SK-N-SH treated with all-trans-retinoic acid at 6 μM for 48 hours (cell line): ENCODE measurements around the gene CNNM3.

Experiments
- ATAC-seq: fragments of 200-7000 bp; cut with Tn5 transposase; 3 replicates; pipeline ENCODE4 v1.9.1; 2020; ENCODE audit warnings: mild to moderate bottlenecking, moderate library complexity
- ARNTL ChIP-seq: fragments of 450-650 bp; formaldehyde crosslinking; IDR thresholded peaks from 2 replicates; pipeline ENCODE4 v1.5.0; 2020; ENCODE audit warnings: low read depth, mild to moderate bottlenecking, moderate library complexity, borderline replicate concordance
- BACH2 ChIP-seq: fragments of 250-450 bp; sonication (Bioruptor Pico); IDR thresholded peaks from 2 replicates; pipeline ENCODE4 v1.9.0; 2021; ENCODE audit warnings: mild to moderate bottlenecking, borderline replicate concordance
- ESRRG ChIP-seq: fragments of 250-450 bp; sonication (Bioruptor Pico); IDR thresholded peaks from 2 replicates; pipeline ENCODE4 v1.6.1; 2021; ENCODE audit warnings: mild to moderate bottlenecking
- GLIS3 ChIP-seq: fragments of 250-450 bp; sonication (Bioruptor Pico); IDR thresholded peaks from 2 replicates; pipeline ENCODE4 v1.5.0; 2020; ENCODE audit warnings: mild to moderate bottlenecking, moderate library complexity
- ISL1 ChIP-seq: fragments of 250-450 bp; sonication (Bioruptor Pico); IDR thresholded peaks from 2 replicates; pipeline ENCODE4 v2.1.2; 2022; ENCODE audit warnings: mild to moderate bottlenecking, moderate library complexity
- OSR1 ChIP-seq: fragments of 250-450 bp; sonication (Bioruptor Pico); IDR thresholded peaks from 2 replicates; pipeline ENCODE4 v1.8.0; 2022; ENCODE audit warnings: moderate library complexity, mild to moderate bottlenecking, inconsistent platforms
- RARB ChIP-seq: fragments of 250-450 bp; sonication (Bioruptor Pico); IDR thresholded peaks from 2 replicates; pipeline ENCODE4 v1.8.0; 2021; ENCODE audit warnings: mild to moderate bottlenecking, moderate library complexity
- SNAI2 ChIP-seq: fragments of 250-450 bp; sonication (Bioruptor Pico); IDR thresholded peaks from 2 replicates; pipeline ENCODE4 v1.5.0; 2020; ENCODE audit warnings: mild to moderate bottlenecking, moderate library complexity
- TCF4 ChIP-seq: fragments of 250-450 bp; sonication (Bioruptor Pico); IDR thresholded peaks from 2 replicates; pipeline ENCODE4 v1.8.0; 2021; ENCODE audit warnings: mild to moderate bottlenecking, moderate library complexity, borderline replicate concordance
- TOX ChIP-seq: fragments of 250-450 bp; sonication (Bioruptor Pico); IDR thresholded peaks from 2 replicates; pipeline ENCODE4 v1.8.0; 2021; ENCODE audit warnings: mild to moderate bottlenecking, moderate library complexity, borderline replicate concordance
- ZC3H10 ChIP-seq: fragments of 250-450 bp; sonication (Bioruptor Pico); IDR thresholded peaks from 2 replicates; pipeline ENCODE4 v1.5.1; 2021; ENCODE audit warnings: mild to moderate bottlenecking, moderate library complexity
- ZFP3 ChIP-seq: fragments of 250-450 bp; sonication (Bioruptor Pico); IDR thresholded peaks from 2 replicates; pipeline ENCODE4 v1.5.0; 2020; ENCODE audit warnings: mild to moderate bottlenecking, moderate library complexity
- ZFP30 ChIP-seq: fragments of 450-650 bp; formaldehyde crosslinking; IDR thresholded peaks from 2 replicates; pipeline ENCODE4 v1.5.0; 2022; ENCODE audit warnings: mild to moderate bottlenecking, moderate library complexity
- ZNF70 ChIP-seq: fragments of 450-650 bp; formaldehyde crosslinking; IDR thresholded peaks from 2 replicates; pipeline ENCODE4 v1.5.0; 2020; ENCODE audit warnings: mild to moderate bottlenecking, moderate library complexity
- TF ChIP-seq, protein P1 (sequence below): fragments of 250-450 bp; sonication (Bioruptor Pico); IDR thresholded peaks from 2 replicates; pipeline ENCODE4 v1.5.1; 2020; ENCODE audit warnings: low read depth, mild to moderate bottlenecking, moderate library complexity
- TF ChIP-seq, protein P2 (sequence below): fragments of 250-450 bp; sonication (Bioruptor Pico); IDR thresholded peaks from 2 replicates; pipeline ENCODE4 v1.5.0; 2020; ENCODE audit warnings: mild to moderate bottlenecking, moderate library complexity
- TF ChIP-seq, protein P3 (sequence below): fragments of 250-450 bp; sonication (Bioruptor Pico); IDR thresholded peaks from 2 replicates; pipeline ENCODE4 v1.5.1; 2021; ENCODE audit warnings: mild to moderate bottlenecking, moderate library complexity
- TF ChIP-seq, protein P4 (sequence below): fragments of 250-450 bp; sonication (Bioruptor Pico); IDR thresholded peaks from 2 replicates; pipeline ENCODE4 v1.8.0; 2021; ENCODE audit warnings: low read depth, mild to moderate bottlenecking, moderate library complexity, borderline replicate concordance

CNNM3 gene

DNA sequence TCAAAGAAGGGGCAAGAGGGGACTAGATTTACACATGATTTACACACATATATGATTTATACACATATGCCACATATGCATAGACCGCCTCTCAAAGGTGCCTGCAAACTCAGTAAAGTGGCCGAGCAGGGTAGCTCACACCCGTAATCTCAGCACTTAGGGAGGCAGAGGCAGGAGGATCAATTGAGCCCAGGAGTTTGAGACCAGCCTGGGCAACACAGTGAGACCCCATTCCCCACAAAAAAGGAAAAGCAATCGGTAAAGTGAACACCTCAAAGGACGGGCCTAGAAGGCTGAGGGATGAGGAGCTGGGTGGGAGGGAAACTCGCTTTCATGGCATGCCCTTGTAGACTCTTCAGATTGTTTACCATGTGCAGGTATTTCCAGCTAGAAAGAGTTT is 36.6 kb downstream of the CNNM3 start:
- TF ChIP-seq ZFP3 (CRISPR knock-in tag) (no peak), SNAI2 (CRISPR knock-in tag) (no peak), TCF4 (no peak), BACH2 (CRISPR knock-in tag) (no peak)
- TF ChIP-seq, protein P1, sequence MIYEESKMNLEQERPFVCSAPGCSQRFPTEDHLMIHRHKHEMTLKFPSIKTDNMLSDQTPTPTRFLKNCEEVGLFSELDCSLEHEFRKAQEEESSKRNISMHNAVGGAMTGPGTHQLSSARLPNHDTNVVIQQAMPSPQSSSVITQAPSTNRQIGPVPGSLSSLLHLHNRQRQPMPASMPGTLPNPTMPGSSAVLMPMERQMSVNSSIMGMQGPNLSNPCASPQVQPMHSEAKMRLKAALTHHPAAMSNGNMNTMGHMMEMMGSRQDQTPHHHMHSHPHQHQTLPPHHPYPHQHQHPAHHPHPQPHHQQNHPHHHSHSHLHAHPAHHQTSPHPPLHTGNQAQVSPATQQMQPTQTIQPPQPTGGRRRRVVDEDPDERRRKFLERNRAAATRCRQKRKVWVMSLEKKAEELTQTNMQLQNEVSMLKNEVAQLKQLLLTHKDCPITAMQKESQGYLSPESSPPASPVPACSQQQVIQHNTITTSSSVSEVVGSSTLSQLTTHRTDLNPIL (CRISPR knock-in tag), result no peak
- no peak for ATAC-seq

DNA sequence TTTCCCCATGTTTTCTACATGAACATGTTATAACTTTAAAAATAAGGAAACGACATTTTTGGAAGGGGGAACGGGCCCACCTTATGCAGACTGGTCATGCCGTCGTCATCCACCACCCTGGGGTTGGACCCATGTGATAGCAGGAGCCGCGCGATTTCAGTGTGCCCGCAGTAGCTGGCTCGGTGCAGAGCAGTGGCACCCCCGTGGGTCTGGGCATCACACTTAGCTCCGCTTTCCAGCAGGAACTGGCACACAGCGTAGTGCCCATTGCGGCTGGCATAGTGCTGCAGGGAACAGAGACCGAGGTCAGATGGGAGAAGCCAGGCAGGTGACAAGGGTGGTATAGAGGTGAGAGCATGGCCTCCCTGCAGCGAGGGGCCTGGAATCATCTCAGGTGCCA is 37.3 kb downstream of the CNNM3 start:
- ATAC-seq, result no peak
- TF ChIP-seq ZFP30 (no peak), ZNF70 (CRISPR knock-in tag) (no peak)

DNA sequence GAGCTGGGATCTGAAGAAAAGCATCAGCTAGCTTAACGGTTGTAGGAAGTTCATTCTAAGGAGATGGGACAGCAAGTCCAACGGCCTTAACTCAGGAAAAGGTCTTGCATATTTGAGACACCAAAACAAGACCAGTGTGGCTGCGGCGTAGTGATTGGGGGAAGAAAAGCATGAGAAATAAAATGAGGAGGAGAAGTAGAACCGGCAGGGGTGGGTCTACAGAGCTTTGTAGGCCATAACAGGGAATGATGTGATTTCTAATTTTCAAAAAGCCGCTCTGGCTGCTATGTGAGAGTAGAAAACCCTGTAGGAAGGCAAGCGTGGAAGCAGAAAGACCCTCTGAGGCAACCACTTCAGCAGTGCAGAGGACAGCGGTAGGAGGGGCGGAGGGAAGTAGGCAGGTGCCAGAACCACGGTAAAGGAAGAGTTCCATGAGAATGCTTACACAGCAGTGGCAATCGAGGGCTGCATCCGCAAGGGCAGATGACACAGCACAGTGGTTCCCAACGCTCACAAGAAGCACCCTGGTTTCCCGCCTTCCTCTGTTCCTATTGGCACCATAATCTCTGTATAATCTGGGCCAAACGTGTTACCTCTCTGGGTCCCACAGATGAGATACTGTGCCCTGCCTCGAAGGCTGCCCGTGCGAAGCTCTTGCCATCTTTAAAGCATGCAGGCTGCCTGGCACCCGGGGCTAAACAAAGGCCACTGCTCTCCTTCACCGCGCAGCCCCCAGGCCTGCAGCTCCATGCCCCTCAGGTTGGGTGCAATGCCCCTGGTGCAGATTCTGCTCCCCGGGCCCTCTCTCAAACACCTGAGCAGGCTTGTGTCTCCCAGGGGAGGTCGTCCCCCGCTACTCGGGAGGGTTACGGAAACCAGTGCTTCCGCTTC is 41.0 kb downstream of the CNNM3 start:
- TF ChIP-seq TOX (CRISPR knock-in tag) (no peak), GLIS3 (no peak), BACH2 (CRISPR knock-in tag) (no peak), ESRRG (CRISPR knock-in tag) (no peak), ISL1 (CRISPR knock-in tag) (no peak), ZFP3 (CRISPR knock-in tag) (no peak), ARNTL (no peak), RARB (CRISPR knock-in tag) (no peak), ZNF70 (CRISPR knock-in tag) (no peak), OSR1 (CRISPR knock-in tag) (no peak)
- TF ChIP-seq, protein P2, sequence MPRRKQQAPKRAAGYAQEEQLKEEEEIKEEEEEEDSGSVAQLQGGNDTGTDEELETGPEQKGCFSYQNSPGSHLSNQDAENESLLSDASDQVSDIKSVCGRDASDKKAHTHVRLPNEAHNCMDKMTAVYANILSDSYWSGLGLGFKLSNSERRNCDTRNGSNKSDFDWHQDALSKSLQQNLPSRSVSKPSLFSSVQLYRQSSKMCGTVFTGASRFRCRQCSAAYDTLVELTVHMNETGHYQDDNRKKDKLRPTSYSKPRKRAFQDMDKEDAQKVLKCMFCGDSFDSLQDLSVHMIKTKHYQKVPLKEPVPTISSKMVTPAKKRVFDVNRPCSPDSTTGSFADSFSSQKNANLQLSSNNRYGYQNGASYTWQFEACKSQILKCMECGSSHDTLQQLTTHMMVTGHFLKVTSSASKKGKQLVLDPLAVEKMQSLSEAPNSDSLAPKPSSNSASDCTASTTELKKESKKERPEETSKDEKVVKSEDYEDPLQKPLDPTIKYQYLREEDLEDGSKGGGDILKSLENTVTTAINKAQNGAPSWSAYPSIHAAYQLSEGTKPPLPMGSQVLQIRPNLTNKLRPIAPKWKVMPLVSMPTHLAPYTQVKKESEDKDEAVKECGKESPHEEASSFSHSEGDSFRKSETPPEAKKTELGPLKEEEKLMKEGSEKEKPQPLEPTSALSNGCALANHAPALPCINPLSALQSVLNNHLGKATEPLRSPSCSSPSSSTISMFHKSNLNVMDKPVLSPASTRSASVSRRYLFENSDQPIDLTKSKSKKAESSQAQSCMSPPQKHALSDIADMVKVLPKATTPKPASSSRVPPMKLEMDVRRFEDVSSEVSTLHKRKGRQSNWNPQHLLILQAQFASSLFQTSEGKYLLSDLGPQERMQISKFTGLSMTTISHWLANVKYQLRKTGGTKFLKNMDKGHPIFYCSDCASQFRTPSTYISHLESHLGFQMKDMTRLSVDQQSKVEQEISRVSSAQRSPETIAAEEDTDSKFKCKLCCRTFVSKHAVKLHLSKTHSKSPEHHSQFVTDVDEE (CRISPR knock-in tag), result no peak
- TF ChIP-seq, protein P3, sequence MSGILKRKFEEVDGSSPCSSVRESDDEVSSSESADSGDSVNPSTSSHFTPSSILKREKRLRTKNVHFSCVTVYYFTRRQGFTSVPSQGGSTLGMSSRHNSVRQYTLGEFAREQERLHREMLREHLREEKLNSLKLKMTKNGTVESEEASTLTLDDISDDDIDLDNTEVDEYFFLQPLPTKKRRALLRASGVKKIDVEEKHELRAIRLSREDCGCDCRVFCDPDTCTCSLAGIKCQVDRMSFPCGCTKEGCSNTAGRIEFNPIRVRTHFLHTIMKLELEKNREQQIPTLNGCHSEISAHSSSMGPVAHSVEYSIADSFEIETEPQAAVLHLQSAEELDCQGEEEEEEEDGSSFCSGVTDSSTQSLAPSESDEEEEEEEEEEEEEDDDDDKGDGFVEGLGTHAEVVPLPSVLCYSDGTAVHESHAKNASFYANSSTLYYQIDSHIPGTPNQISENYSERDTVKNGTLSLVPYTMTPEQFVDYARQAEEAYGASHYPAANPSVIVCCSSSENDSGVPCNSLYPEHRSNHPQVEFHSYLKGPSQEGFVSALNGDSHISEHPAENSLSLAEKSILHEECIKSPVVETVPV, result no peak
- TF ChIP-seq, protein P1 (CRISPR knock-in tag), result no peak
- TF ChIP-seq, protein P4, sequence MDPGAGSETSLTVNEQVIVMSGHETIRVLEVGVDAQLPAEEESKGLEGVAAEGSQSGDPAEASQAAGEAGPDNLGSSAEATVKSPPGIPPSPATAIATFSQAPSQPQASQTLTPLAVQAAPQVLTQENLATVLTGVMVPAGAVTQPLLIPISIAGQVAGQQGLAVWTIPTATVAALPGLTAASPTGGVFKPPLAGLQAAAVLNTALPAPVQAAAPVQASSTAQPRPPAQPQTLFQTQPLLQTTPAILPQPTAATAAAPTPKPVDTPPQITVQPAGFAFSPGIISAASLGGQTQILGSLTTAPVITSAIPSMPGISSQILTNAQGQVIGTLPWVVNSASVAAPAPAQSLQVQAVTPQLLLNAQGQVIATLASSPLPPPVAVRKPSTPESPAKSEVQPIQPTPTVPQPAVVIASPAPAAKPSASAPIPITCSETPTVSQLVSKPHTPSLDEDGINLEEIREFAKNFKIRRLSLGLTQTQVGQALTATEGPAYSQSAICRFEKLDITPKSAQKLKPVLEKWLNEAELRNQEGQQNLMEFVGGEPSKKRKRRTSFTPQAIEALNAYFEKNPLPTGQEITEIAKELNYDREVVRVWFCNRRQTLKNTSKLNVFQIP, result no peak
- peak; percentile 7 for ATAC-seq

DNA sequence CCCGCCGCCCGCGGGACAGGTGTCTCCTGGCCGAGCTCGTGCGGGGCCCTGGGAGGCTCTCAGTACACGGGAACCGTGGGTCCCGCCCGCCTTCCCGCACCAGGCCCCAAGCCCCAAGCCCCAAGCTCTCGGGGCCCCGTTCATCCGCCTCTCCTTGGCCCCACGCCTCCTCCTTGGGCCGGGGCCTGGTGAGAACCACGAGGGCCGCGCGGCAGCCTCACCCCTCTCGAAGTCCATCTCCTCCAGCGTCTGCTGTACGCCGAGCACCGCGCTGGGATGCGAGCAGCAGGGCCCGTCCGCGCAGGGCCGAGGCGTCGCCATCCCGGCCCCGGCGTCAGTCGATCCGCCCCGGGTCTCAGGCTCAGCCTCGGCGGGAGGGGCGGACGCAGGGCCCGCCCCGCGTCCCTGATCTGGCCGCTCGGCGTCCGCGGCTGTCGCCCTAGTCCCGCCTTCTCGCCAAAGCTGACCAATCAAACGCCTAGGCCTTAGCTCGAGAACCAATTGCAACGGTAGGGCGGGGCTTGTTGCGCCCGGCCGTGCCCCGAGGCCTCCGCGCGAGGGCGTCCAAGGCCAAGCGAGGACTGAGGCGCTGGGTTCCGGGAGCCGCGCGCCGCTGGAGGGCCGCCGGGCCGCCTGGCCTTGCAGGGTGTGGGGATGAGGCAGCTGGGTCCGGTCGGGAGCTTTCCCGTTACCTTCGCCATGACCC is 41.8 kb downstream of the CNNM3 start, which contains the start of gene ANKRD39:
TSS of gene ANKRD39 (minus strand) at position 350 of the 706 bp plus-strand sequence. CDS start at position 321, 29 bp downstream.
- peak; percentile 92 for ATAC-seq

More for the DNA sequence above, 41.8 kb downstream of the CNNM3 start, which contains the start of gene ANKRD39:
- no peak for TF ChIP-seq ZC3H10 (CRISPR knock-in tag)
- TF ChIP-seq ZFP3 (CRISPR knock-in tag), result peak; percentile 73; the same call in 1 of the 2 replicates
- TF ChIP-seq BACH2 (CRISPR knock-in tag), result no peak
- TF ChIP-seq, all 23 proteins: peak for 1
